Spleen (tissue), 11 donors: ENCODE data around the gene JCHAIN. TPM values are rescaled to one million over a fixed set of nuclear protein-coding genes. Genes with fewer than 3 reads are reported as not detected.

Experiments
- DNase-seq: peaks from one replicate; pipeline ENCODE4 v3.0.0-alpha.2; 2020
- H3K27ac ChIP-seq, 8 donors: fragments of 200-600 bp; sonication (generic) in 7 of 8; 1 replicate in 4 of 8; 2 replicates in 4 of 8; pipeline versions ENCODE4 v1.5.0 to v1.8.0; 2016 to 2021; ENCODE audit warnings: inconsistent platforms in 4 of 8, mild to moderate bottlenecking in 4 of 8, moderate library complexity in 1 of 8
- H3K27me3 ChIP-seq, 7 donors: fragments of 200-600 bp; sonication (generic) in 6 of 7; replicated peaks in 1 of 7; 1 replicate in 4 of 7; 2 replicates in 3 of 7; pipeline versions ENCODE4 v1.5.0 to v1.8.0; 2016 to 2021; ENCODE audit warnings: inconsistent platforms in 3 of 7, mild to moderate bottlenecking in 1 of 7
- H3K36me3 ChIP-seq, 6 donors: fragments of 200-600 bp; sonication (generic) in 5 of 6; 1 replicate in 4 of 6; 2 replicates in 2 of 6; pipeline versions ENCODE4 v1.5.0 to v1.8.0; 2016 to 2021; ENCODE audit warnings: inconsistent platforms in 2 of 6
- H3K4me1 ChIP-seq, 6 donors: fragments of 200-600 bp; sonication (generic) in 5 of 6; 1 replicate in 3 of 6; 2 replicates in 3 of 6; pipeline versions ENCODE4 v1.5.0 to v1.8.0; 2016 to 2021; ENCODE audit warnings: inconsistent platforms in 3 of 6
- H3K4me3 ChIP-seq, 8 donors: fragments of 200-600 bp; sonication (generic) in 7 of 8; 1 replicate in 4 of 8; 2 replicates in 4 of 8; pipeline versions ENCODE4 v1.5.0 to v1.8.0; 2016 to 2021; ENCODE audit warnings: inconsistent platforms in 4 of 8, mild to moderate bottlenecking in 4 of 8, moderate library complexity in 2 of 8
- H3K9me3 ChIP-seq, 8 donors: fragments of 200-600 bp; sonication (generic) in 7 of 8; 1 replicate in 4 of 8; 2 replicates in 4 of 8; pipeline versions ENCODE4 v1.5.0 to v1.8.0; 2016 to 2021; ENCODE audit warnings: inconsistent platforms in 4 of 8
- POLR2A ChIP-seq, 3 donors: fragments of 450-650 bp; IDR thresholded peaks; one replicate each; pipeline ENCODE4 v1.5.1; 2017; ENCODE audit warnings: antibody characterized with exemption in 3 of 3, mild to moderate bottlenecking in 1 of 3
- POLR2AphosphoS5 ChIP-seq, 3 donors: sonication (generic); formaldehyde crosslinking; IDR thresholded peaks; one replicate each; pipeline ENCODE4 v1.5.1; 2017; ENCODE audit warnings: antibody characterized with exemption in 3 of 3
- WGBS, 5 donors: extraction: QIAGEN DNeasy Blood & Tissue Kit in 3 of 5; methylation state at CpG; one replicate each; pipeline versions ENCODE4 v1.1.5 to v1.1.7; 2013 to 2018; 5-methylcytosine and 5-hydroxymethylcytosine counted together
- intact Hi-C: fragments of 100-400 bp; cut with DNase I; formaldehyde crosslinking; loops from one replicate; pipeline ENCODE4 v1.15.0; 2023; ENCODE audit warnings: low total_unique reads
- polyA plus RNA-seq, 3 donors: library from polyadenylated mRNA; stranded (reverse); fragments of 200-250 nt; gene quantifications; one replicate each; pipeline ENCODE4 v1.2.1, GENCODE V29; 2013
- total RNA-seq, 7 donors: library from RNA; depleted of rRNA in 3 of 7; stranded (reverse); fragments of >200 nt in 3 of 7; fragmentation: NEBNext Ultra II Directional in 4 of 7; extraction: Animal tissue kit (Norgen Biotek cat#: 25700) in 4 of 7; gene quantifications; one replicate each; pipeline versions ENCODE4 v1.1.0 to v1.2.1, GENCODE V29; 2016 to 2021
- TF ChIP-seq, protein P1 (sequence below), 11 experiments: fragments of 200-600 bp in 7 of 11; fragments of 450-650 bp in 4 of 11; sonication (generic) in 4 of 11; IDR thresholded peaks in 8 of 11; conservative IDR thresholded peaks in 3 of 11; 1 replicate in 7 of 11; 2 replicates in 4 of 11; pipeline versions ENCODE4 v1.4.0 to v1.8.0; 2016 to 2021; ENCODE audit warnings: antibody characterized with exemption in 11 of 11, inconsistent platforms in 4 of 11, mild to moderate bottlenecking in 1 of 11
- donor health status: healthy with polysubstance abuse.
- donor health status: DM: no; HTN: no; CAD: no; lungs with moderate emphysema.
- donor health status: DM: no; HTN: no; CAD: no.
- donor health status: Bipolar disorder and iron deficiency.
- donor health status: healthy.
- donor health status: DM: no; HTN: no; CAD: no.
- donor health status: DM: yes; HTN: yes; CAD: no.

Gene JCHAIN
- total and polyA plus RNA-seq, 10 donors = 64.8 to 1,125 (median 383) TPM

DNA sequence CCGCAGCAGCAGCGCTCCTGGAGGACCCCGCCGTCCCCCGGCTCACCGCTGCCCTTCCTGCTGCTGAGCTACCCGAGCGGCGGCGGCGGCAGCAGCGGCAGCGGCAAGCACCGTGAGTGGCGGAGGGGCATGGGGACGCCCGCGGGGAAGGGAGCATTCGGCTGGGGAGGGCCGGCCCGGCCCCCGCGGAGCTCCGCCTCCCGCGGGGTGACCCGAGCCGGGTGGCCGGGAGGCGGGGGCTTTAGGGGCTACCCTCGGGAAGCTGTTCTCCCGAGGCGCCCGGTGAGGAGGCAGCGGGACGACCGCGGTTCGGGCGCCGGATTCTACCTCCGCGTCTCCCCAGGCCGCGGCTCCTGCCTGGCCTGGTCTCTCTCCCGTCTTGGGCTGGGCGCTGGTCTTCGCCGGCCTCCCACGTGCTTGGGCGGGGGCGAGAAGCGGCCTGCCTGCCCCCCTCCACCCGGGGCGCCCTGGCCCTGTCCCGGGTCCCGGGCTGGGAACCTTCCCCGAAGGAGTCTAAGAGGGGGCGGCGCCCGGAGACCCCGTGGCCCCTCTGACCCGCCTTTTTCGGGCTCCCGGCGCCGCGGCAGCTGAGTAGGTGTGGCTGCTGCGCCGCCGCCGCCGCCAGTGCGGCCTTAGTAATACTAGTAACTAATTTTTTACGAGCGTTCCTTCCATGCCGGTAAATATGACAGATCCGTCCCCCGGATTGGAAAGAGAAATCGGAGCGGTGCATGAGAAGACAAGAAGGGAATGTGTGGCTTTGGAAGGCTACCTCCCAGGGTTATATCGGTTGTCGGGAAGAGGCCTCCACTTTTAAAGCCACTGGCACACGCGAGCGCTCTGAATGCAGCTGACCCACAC lies 39.1 kb upstream of the JCHAIN start:
- peak; percentile 77 to 86 (median 83) for TF ChIP-seq POLR2AphosphoS5 (IDR thresholded peaks at IDR 0.05)
- peak in 1 of 3 donors; percentile 27 for TF ChIP-seq POLR2A (IDR thresholded peaks at IDR 0.05)
- TF ChIP-seq, protein P1, sequence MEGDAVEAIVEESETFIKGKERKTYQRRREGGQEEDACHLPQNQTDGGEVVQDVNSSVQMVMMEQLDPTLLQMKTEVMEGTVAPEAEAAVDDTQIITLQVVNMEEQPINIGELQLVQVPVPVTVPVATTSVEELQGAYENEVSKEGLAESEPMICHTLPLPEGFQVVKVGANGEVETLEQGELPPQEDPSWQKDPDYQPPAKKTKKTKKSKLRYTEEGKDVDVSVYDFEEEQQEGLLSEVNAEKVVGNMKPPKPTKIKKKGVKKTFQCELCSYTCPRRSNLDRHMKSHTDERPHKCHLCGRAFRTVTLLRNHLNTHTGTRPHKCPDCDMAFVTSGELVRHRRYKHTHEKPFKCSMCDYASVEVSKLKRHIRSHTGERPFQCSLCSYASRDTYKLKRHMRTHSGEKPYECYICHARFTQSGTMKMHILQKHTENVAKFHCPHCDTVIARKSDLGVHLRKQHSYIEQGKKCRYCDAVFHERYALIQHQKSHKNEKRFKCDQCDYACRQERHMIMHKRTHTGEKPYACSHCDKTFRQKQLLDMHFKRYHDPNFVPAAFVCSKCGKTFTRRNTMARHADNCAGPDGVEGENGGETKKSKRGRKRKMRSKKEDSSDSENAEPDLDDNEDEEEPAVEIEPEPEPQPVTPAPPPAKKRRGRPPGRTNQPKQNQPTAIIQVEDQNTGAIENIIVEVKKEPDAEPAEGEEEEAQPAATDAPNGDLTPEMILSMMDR (IDR thresholded peaks at IDR 0.05 in 8 of 11, conservative IDR thresholded peaks at IDR 0.05 in 3 of 11) = peak in 1 of 11 experiments; percentile 19
- DNase-seq = peak; percentile 94
- Histone ChIP-seq H3K27me3 (no peaks in the 10 kb centered on the region), H3K4me1 (peaks cover 18 to 62% (median 36%) of the 10 kb centered on the region in 6 donors), H3K4me3 (peak overlapping the region; percentile 65 to 96 (median 76)), H3K9me3 (no peaks in the 10 kb centered on the region), H3K36me3 (no peaks in the 10 kb centered on the region), H3K27ac (peak overlapping the region; percentile 88 to 96 (median 94))
- 0 to 1% (median 1%) methylated on average over 27 to 86 of the region's 86 CpGs for WGBS, 5 donors
- intact Hi-C loops = loop anchor here (10.0 kb wide), 1 partner anchor 129 kb away; the partner anchor contains the start of gene GRSF1

DNA sequence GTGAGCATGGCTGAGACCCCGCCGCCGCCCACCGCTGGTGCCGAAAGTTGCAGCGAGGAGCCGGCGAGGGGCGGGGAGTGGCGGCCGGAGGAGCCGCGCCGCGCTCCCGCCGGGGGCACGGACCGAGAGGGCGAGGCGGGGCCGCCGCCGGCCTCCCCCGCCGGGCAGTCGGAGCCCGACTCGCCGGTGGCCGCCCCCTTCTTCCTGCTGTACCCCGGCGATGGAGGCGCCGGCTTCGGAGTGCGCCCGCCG lies 38.5 kb upstream of the JCHAIN start:
- DNase-seq = no peak
- Histone ChIP-seq H3K4me1 (peaks cover 18 to 59% (median 35%) of the 10 kb centered on the region in 6 donors), H3K27ac (peak overlapping the region; percentile 88 to 96 (median 94)), H3K27me3 (no peaks in the 10 kb centered on the region), H3K9me3 (no peaks in the 10 kb centered on the region), H3K36me3 (no peaks in the 10 kb centered on the region), H3K4me3 (peak overlapping the region; percentile 65 to 96 (median 76))
- WGBS, 5 donors = 0 to 2% (median 0%) methylated on average over 2 to 39 of the region's 39 CpGs; no CpG with 5 or more reads in 1 of the 5 donors
- intact Hi-C loops = loop anchor here (10.0 kb wide), 1 partner anchor 130 kb away; the partner anchor contains the start of gene GRSF1
- no peak for TF ChIP-seq POLR2A (IDR thresholded peaks at IDR 0.05)
- TF ChIP-seq POLR2AphosphoS5 (IDR thresholded peaks at IDR 0.05) = no peak
- TF ChIP-seq, protein P1 (IDR thresholded peaks at IDR 0.05 in 8 of 11, conservative IDR thresholded peaks at IDR 0.05 in 3 of 11) = no peak

DNA sequence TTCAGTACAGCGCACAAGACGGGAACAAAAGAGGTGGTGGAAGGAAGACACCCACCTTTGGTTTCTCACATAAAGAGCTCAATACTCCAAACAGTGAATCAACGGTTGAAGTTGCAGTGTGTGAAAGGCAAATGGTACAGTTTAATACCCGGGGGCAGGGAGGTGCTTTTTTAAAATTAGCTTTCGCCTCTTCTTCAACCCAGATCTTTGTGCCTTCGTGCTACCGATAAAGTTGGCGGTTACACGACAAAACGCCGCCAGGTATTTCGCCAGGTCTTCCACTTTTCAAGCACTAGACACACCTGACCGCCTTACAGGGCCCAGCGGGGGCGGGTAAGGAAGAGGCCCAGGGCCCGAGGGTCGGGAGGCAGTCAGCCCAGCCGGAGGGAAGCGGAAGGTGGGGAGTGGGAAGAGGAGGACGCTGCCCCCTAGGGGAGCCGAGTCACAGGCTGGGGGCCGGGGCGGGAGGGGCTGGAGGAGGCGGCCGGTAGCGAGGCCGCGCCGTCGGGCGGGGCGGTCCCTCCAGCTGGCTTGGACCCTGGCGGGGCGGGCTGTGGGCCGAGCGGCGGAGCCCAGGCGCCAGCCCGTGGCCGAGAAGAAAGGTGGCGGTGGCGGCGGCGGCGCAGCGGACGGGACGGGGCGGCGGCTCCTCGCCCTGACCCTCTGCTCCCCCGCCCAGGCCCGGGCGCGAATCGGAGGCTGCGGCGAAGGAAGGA lies 38.1 kb upstream of the JCHAIN start:
- H3K36me3 ChIP-seq = no peaks in the 10 kb centered on the region
- peak; percentile 74 to 79 (median 74) for TF ChIP-seq POLR2AphosphoS5 (IDR thresholded peaks at IDR 0.05)
- TF ChIP-seq, protein P1 (IDR thresholded peaks at IDR 0.05 in 8 of 11, conservative IDR thresholded peaks at IDR 0.05 in 3 of 11) = peak in 9 of 11 experiments; percentile 7 to 68 (median 58)
- no peak for TF ChIP-seq POLR2A (IDR thresholded peaks at IDR 0.05)
- peak; percentile 95 for DNase-seq
- intact Hi-C loops = loop anchor here (10.0 kb wide), 1 partner anchor 130 kb away; the partner anchor contains the start of gene GRSF1
- no peaks in the 10 kb centered on the region for H3K9me3 ChIP-seq
- peak overlapping the region; percentile 88 to 96 (median 94) for H3K27ac ChIP-seq
- H3K27me3 ChIP-seq = no peaks in the 10 kb centered on the region
- 0 to 1% (median 1%) methylated on average over 29 to 58 of the region's 58 CpGs for WGBS, 5 donors
- peaks cover 18 to 54% (median 31%) of the 10 kb centered on the region in 6 donors for H3K4me1 ChIP-seq
- peak overlapping the region; percentile 65 to 96 (median 76) for H3K4me3 ChIP-seq
